Measurements from ENCODE around the gene ZNF326. TPM values are rescaled to one million over a fixed set of nuclear protein-coding genes. Genes with fewer than 3 reads are reported as not detected.
A peak's percentile ranks its signal among the peaks of the same experiment; 100 is the strongest.

ZNF326 gene
- total RNA-seq, 1 experiment from 2014 or later, result 26.2 TPM

DNA sequence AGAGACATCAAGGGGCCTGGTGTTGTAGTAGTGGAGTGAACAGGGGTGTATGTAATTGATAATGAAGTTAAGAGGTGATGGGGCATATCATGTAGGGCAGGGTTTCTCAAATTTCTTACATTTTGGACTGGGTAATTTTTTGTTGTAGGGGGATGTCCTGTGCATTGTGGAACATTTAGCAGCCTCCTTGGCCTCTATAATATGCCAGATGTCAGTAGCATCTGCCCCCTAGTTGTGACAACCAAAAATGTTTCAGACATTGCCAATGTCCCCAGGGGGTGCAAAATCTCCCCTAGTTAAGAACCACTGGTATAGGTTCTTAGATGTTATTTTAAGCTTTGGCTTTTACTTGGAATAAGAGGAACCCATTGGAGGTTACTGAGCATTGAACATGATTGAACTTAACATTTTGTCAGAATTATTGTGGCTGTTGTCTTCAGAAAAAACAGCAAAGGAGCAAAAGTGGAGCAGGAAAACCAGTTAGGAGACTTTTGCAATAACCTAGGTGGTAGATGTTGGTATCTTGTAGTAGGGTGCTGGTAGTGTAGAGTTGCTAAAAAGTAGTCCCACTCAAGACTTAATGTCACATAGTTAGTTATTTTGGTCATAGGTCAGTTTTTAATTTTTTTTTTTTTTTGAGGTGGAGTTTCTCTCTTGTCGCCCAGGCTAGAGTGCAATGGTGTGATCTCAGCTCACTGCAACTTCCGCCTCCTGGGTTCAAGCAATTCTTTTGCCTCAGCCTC lies 6.2 kb downstream of the ZNF326 start:
- peaks cover 83% of the 10 kb centered on the region for H3K36me3 ChIP-seq (ENCODE audit: low read depth)
- no TSS peak for BruUV-seq (replicated peaks)
- POLR2A ChIA-PET (ENCODE audit: unreplicated experiment), result interaction anchor here (0.6 kb wide), 1 partner anchor 935 kb away, joined by 7 read pairs; no protein-coding TSS in a partner anchor

DNA sequence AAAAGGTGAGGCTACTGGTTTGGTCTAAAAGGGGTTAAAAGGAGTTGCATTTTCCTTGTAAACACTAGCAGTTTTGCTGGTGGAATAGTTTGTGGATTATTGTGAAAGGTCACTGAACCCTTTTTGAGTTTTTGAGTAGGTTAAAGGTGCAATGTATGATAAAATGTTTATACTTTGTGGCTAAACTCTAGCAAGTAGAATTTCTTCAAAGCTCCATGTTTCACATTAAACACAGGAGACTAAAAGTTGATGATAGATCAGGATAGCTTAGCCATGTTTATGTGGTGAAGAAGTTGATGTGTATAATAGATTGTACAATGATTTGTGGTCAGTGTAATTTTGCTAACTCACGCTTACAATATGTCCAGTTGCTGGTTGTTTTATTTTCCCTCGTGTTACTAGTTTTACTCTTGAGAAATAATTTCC lies 13.1 kb downstream of the ZNF326 start:
- Histone ChIP-seq H3K36me3 (ENCODE audit: low read depth) (peaks cover 86% of the 10 kb centered on the region), H3K4me1 (replicated peaks; ENCODE audit: insufficient read depth) (peaks cover 5% of the 10 kb centered on the region; the same call in 1 of the 2 replicates), H3K9me3 (ENCODE audit: insufficient read depth, low read depth) (no peaks in the 10 kb centered on the region), H3K4me3 (no peak overlapping the region), H4K20me1 (ENCODE audit: insufficient read depth) (peaks cover 43% of the 10 kb centered on the region), H3K4me2 (no peak overlapping the region), H2AFZ (no peak overlapping the region), H3F3A (ENCODE audit: insufficient read depth, low read depth) (peaks cover 26% of the 10 kb centered on the region), H3K27me3 (ENCODE audit: insufficient read depth, low read depth) (no peaks in the 10 kb centered on the region), H3K9me2 (ENCODE audit: insufficient read depth) (no peaks in the 10 kb centered on the region), H3K27ac (peak overlapping the region; percentile 7; the same call in 1 of the 2 replicates), H3K79me2 (ENCODE audit: low read depth) (peaks cover 91% of the 10 kb centered on the region)
- ChIA-PET CTCF (no interaction called here), POLR2A (ENCODE audit: unreplicated experiment) (no interaction called here)
- BruUV-seq (replicated peaks), result no TSS peak
- TF ChIP-seq, protein P1, sequence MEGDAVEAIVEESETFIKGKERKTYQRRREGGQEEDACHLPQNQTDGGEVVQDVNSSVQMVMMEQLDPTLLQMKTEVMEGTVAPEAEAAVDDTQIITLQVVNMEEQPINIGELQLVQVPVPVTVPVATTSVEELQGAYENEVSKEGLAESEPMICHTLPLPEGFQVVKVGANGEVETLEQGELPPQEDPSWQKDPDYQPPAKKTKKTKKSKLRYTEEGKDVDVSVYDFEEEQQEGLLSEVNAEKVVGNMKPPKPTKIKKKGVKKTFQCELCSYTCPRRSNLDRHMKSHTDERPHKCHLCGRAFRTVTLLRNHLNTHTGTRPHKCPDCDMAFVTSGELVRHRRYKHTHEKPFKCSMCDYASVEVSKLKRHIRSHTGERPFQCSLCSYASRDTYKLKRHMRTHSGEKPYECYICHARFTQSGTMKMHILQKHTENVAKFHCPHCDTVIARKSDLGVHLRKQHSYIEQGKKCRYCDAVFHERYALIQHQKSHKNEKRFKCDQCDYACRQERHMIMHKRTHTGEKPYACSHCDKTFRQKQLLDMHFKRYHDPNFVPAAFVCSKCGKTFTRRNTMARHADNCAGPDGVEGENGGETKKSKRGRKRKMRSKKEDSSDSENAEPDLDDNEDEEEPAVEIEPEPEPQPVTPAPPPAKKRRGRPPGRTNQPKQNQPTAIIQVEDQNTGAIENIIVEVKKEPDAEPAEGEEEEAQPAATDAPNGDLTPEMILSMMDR (conservative IDR thresholded peaks at IDR 0.05), result no peak
- TF ChIP-seq EZH2 (IDR thresholded peaks at IDR 0.05; ENCODE audit: low read depth), result no peak
- no peak for DNase-seq
- intact Hi-C loops (cut with micrococcal nuclease; ENCODE audit: unreplicated experiment), result no loop called here

More for the DNA sequence above, 6.2 kb downstream of the ZNF326 start:
- no peak overlapping the region for H2AFZ ChIP-seq
- H3K4me1 ChIP-seq (replicated peaks; ENCODE audit: insufficient read depth), result peaks cover 70% of the 10 kb centered on the region
- CTCF ChIA-PET, result no interaction called here
- no peaks in the 10 kb centered on the region for H3K9me3 ChIP-seq (ENCODE audit: insufficient read depth, low read depth)
- peaks cover 30% of the 10 kb centered on the region; the same call in 1 of the 2 replicates for H3F3A ChIP-seq (ENCODE audit: insufficient read depth, low read depth)
- peaks cover 100% of the 10 kb centered on the region for H3K79me2 ChIP-seq (ENCODE audit: low read depth)
- 0 out of 2 replicates have a peak overlapping the region, but pooled peaks have one; percentile 4 for H3K27ac ChIP-seq
- no peak overlapping the region for H3K4me3 ChIP-seq
- no peaks in the 10 kb centered on the region for H3K27me3 ChIP-seq (ENCODE audit: insufficient read depth, low read depth)
- no peak overlapping the region for H3K4me2 ChIP-seq
- intact Hi-C loops (cut with micrococcal nuclease; ENCODE audit: unreplicated experiment), result no loop called here
- peaks cover 83% of the 10 kb centered on the region for H4K20me1 ChIP-seq (ENCODE audit: insufficient read depth)
- H3K9me2 ChIP-seq (ENCODE audit: insufficient read depth), result no peaks in the 10 kb centered on the region
- DNase-seq, result no peak
- TF ChIP-seq, protein P1 (conservative IDR thresholded peaks at IDR 0.05), result no peak
- TF ChIP-seq EZH2 (IDR thresholded peaks at IDR 0.05; ENCODE audit: low read depth), result no peak

DNA sequence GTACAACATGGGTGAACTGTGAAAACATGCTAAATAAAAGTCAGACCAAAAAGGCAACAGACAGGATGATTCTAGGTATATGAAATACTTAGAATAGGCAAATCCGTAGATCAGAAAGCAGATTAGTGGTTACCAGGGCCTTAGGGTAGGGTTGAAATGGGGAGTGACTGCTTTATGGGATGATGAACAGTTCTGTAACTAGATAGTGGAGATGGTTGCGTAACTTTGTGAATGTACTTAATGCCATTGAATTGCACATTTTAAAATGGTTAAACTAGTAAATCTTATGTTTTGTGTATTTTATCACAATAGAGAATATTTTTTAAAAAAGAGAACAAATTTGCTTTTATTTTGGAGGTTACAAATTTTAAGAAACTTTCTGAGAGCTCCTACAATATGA lies 17.4 kb downstream of the ZNF326 start:
- intact Hi-C loops (cut with micrococcal nuclease; ENCODE audit: unreplicated experiment), result no loop called here
- Histone ChIP-seq H3K4me1 (replicated peaks; ENCODE audit: insufficient read depth) (no peaks in the 10 kb centered on the region), H3K4me3 (no peak overlapping the region), H3K27ac (no peak overlapping the region), H3K9me3 (ENCODE audit: insufficient read depth, low read depth) (no peaks in the 10 kb centered on the region), H2AFZ (no peak overlapping the region), H3K79me2 (ENCODE audit: low read depth) (peaks cover 48% of the 10 kb centered on the region), H3K9me2 (ENCODE audit: insufficient read depth) (no peaks in the 10 kb centered on the region), H3K4me2 (no peak overlapping the region), H3F3A (ENCODE audit: insufficient read depth, low read depth) (peaks cover 47% of the 10 kb centered on the region), H3K27me3 (ENCODE audit: insufficient read depth, low read depth) (no peaks in the 10 kb centered on the region), H4K20me1 (ENCODE audit: insufficient read depth) (peaks cover 25% of the 10 kb centered on the region), H3K36me3 (ENCODE audit: low read depth) (peaks cover 92% of the 10 kb centered on the region)
- POLR2A ChIA-PET (ENCODE audit: unreplicated experiment), result no interaction called here
- no TSS peak for BruUV-seq (replicated peaks)
- CTCF ChIA-PET, result no interaction called here
- TF ChIP-seq, protein P1 (conservative IDR thresholded peaks at IDR 0.05), result no peak
- TF ChIP-seq EZH2 (IDR thresholded peaks at IDR 0.05; ENCODE audit: low read depth), result no peak
- DNase-seq, result no peak

All from PC-9 (cell line).